Mammary microvascular endothelial cell (primary cell): Measurements from ENCODE around the gene NKAPD1. TPM values are rescaled to one million over a fixed set of nuclear protein-coding genes. Genes with fewer than 3 reads are reported as not detected.

Source experiments
- total RNA-seq: library from RNA; depleted of rRNA; stranded (reverse); fragments of >200 nt; gene quantifications from 2 replicates; pipeline ENCODE4 v1.2.3, GENCODE V29; 2015

The NKAPD1 gene
- total RNA-seq: 8.3 and 9.2 TPM in 2 replicates

GRCh38 chr11:112073941-112074811 is at the start of gene NKAPD1, which contains the start of gene PIH1D2:
TSS of gene NKAPD1 (plus strand) at chr11:112074299. CDS start at chr11:112075575, 1,276 bp downstream.
TSS of gene PIH1D2 (minus strand) at chr11:112074017. CDS start at chr11:112073174, 843 bp downstream.

GRCh38 chr11:112024773-112025678 is 49.1 kb upstream of the NKAPD1 start, which contains the start of gene DLAT:
TSS of gene DLAT (plus strand) at chr11:112025408. CDS start at chr11:112025473, 65 bp downstream.

GRCh38 chr11:112086422-112087191 is 12.5 kb downstream of the NKAPD1 start, which contains the start of the genes SDHD and TIMM8B:
TSS of gene SDHD (plus strand) at chr11:112086873. CDS start at chr11:112086908, 35 bp downstream.
TSS of gene TIMM8B (minus strand) at chr11:112086756. CDS start at chr11:112086723, 33 bp downstream.

Other genes starting within 250 kb of the NKAPD1 start
- 28.1 and 29.6 TPM in 2 replicates for gene ALG9, start 202.7 kb upstream of the NKAPD1 start, total RNA-seq
- gene FDXACB1, start 195.1 kb upstream of the NKAPD1 start, total RNA-seq: 2.5 and 3.8 TPM in 2 replicates
- gene CFAP68, start 194.8 kb upstream of the NKAPD1 start, total RNA-seq: 11.8 and 12.3 TPM in 2 replicates
- gene CRYAB, start 162.5 kb upstream of the NKAPD1 start, total RNA-seq: not detected in 2 replicates
- not detected in 2 replicates for gene HSPB2, start 161.6 kb upstream of the NKAPD1 start, total RNA-seq
- gene C11orf52, start 155.4 kb upstream of the NKAPD1 start, total RNA-seq: 0.49 and 0.80 TPM in 2 replicates
- gene DIXDC1, start 137.0 kb upstream of the NKAPD1 start, total RNA-seq: 8.7 TPM in 2 replicates
- gene DLAT, start 48.9 kb upstream of the NKAPD1 start, total RNA-seq: 41.2 and 46.1 TPM in 2 replicates
- 0.64 and 1.9 TPM in 2 replicates for gene PIH1D2, start 282 bp upstream of the NKAPD1 start, total RNA-seq
- 54.6 and 67.4 TPM in 2 replicates for gene TIMM8B, start 12.5 kb downstream of the NKAPD1 start, total RNA-seq
- 96.6 and 117 TPM in 2 replicates for gene SDHD, start 12.6 kb downstream of the NKAPD1 start, total RNA-seq
- 0.13 and 1.5 TPM in 2 replicates for gene IL18, start 89.8 kb downstream of the NKAPD1 start, total RNA-seq
- 0.25 TPM in 1 of 2 replicates, not detected in the other for gene TEX12, start 93.1 kb downstream of the NKAPD1 start, total RNA-seq
- gene BCO2, start 101.2 kb downstream of the NKAPD1 start, total RNA-seq: 0.40 and 0.44 TPM in 2 replicates
- gene PTS, start 152.1 kb downstream of the NKAPD1 start, total RNA-seq: 28.0 and 33.9 TPM in 2 replicates
- not detected in 2 replicates for gene PLET1, start 186.6 kb downstream of the NKAPD1 start, total RNA-seq